GM12873 (cell line): ENCODE measurements around the gene GALNT6.

Source experiments
- TF ChIP-seq, protein P1 (sequence below): IDR thresholded peaks from 2 replicates; pipeline ENCODE4 v1.5.1; 2012; ENCODE audit warnings: low read depth, mild to moderate bottlenecking, moderate library complexity, low read length, control low read depth; ENCODE audit not compliant: insufficient read depth; ENCODE audit errors: missing control alignments

The GALNT6 gene

DNA sequence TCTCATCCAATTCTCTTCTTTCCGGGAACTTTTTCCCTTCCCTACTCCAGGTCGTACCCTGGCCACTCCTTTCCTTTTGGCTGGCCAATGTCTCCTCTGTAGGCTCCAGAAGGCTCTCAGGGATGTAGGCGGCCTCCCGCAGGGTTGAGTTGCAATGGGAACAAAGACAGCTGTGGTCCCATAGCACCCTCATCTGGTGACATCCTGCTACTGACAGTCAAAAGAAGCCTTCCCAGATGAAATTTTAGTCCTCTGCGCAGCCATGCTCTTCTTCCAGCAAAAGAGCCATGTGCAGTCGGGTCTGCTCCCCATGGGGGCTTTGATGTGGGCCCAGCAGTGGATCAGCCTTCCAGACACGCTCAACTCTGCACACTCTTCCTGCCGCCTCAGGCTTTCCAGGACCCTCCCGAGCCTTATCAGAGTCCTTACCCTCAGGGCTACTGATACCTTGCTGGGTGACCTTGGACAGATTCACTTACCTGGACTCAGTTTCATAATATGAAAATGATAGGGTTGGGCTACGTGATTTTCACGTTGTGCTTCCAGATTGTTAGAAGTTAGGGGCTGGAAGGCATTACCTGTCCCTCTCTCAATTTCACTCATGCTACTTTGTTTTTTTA lies 39.2 kb downstream of the GALNT6 start:
- TF ChIP-seq, protein P1, sequence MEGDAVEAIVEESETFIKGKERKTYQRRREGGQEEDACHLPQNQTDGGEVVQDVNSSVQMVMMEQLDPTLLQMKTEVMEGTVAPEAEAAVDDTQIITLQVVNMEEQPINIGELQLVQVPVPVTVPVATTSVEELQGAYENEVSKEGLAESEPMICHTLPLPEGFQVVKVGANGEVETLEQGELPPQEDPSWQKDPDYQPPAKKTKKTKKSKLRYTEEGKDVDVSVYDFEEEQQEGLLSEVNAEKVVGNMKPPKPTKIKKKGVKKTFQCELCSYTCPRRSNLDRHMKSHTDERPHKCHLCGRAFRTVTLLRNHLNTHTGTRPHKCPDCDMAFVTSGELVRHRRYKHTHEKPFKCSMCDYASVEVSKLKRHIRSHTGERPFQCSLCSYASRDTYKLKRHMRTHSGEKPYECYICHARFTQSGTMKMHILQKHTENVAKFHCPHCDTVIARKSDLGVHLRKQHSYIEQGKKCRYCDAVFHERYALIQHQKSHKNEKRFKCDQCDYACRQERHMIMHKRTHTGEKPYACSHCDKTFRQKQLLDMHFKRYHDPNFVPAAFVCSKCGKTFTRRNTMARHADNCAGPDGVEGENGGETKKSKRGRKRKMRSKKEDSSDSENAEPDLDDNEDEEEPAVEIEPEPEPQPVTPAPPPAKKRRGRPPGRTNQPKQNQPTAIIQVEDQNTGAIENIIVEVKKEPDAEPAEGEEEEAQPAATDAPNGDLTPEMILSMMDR: peak; percentile 82

GRCh38 chr12:51349026-51349425 lies 42.2 kb downstream of the GALNT6 start:
- TF ChIP-seq, protein P1: no peak

DNA sequence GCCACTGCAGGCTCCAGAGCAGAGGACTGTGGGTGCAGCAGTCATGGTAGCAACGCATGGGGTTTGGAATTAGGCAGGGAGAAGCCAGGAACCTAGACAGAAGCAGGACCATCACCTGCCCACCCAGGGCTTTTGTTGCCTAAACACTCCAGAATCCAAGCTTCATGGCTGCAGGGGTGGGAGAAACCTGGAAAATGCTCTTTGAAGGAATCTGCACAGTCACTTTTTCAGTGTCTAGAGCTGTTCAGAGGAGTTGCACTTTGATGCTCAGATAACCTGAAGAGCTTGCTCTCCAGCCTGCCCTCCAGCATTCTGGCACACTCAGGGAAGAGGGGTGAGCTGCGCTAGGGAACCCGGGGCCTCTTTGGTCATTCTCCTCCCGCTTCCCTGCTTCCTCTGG lies 43.1 kb downstream of the GALNT6 start:
- TF ChIP-seq, protein P1: no peak

DNA sequence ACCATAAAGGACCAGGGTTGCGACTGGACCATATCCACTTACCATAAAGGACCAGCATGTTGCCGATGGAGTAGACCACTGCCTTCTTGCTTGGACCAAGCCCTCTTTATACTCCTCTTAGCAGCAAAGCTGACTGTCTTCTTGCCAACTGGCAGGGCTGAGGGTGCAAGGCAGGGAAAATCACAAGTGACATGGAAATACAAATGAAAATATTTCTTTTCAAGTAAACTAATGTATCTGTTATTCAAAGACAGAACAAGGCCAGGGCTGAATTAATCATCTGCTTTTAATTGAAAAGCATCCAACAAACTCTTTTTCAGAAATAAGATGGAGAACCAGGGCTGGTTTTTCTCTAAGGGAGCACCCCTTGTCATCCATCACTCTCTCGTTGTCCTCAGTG lies 44.6 kb downstream of the GALNT6 start, which contains the start of gene CELA1:
TSS of gene CELA1 (minus strand) at position 99 of the 400 bp plus-strand sequence. CDS start at position 58, 41 bp downstream.
- TF ChIP-seq, protein P1: no peak

GRCh38 chr12:51345681-51346080 lies 45.5 kb downstream of the GALNT6 start:
- TF ChIP-seq, protein P1: no peak

DNA sequence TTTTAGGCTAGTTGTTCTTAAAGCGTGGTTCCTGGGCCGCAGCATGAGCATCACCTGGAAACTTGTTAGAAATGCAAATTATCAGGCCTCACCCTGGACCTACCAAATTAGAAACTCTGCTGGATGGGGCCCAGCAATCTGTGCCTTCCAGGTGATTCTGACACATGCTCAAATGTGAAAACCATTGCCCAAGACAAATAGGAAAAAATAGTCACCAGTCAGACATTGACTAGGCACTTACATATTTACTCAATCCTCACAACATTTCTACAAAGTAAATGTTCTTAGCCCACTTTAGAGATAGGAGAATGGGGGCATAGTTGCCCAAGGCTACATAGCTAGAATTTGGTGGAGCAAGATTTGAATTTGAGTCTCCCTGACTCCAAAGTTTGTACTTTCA lies 48.0 kb downstream of the GALNT6 start:
- TF ChIP-seq, protein P1: no peak

GRCh38 chr12:51342416-51342815 lies 48.8 kb downstream of the GALNT6 start:
- TF ChIP-seq, protein P1: no peak
